IPS-NIHi7 (cell line): ENCODE data around the gene CAMTA1.
A peak's percentile ranks its signal among the peaks of the same experiment; 100 is the strongest.

Experiments used
- DNase-seq: peaks from one replicate; pipeline ENCODE4 v3.0.0; 2012; ENCODE audit warnings: mixed read lengths; ENCODE audit errors: extremely low spot score

The CAMTA1 gene

GRCh38 chr1:7281821-7282220, 496.6 kb downstream of the CAMTA1 start:
- no peak for DNase-seq

DNA sequence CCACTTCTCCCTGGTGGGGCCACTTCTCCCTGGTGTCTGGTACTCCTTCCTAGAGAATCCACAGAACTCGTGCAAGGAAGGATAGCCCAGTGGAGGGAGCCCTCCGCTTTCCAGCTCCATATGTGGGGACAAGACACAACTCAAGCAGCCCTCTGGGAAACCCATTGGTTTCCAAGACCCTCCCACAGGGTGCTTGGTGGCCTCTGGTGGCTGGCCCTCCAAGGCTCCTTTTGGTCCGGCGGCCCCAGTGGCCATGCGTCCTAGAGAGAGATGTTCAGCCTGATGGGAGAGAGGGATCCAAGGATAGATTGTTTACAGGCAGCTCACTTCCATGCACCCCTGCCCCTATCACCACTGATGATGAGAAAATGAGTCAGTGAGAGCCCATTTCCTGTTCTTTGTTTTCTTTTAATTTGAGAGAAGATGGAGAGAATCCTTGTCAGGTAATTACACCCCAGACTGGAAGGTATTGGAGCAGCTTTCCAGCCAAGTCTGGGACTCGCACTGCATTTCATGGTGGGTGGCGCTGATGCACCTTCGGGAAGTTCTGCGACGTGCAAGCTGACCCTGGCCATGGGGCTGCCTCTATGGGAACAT, 499.7 kb downstream of the CAMTA1 start:
- DNase-seq, result no peak

DNA sequence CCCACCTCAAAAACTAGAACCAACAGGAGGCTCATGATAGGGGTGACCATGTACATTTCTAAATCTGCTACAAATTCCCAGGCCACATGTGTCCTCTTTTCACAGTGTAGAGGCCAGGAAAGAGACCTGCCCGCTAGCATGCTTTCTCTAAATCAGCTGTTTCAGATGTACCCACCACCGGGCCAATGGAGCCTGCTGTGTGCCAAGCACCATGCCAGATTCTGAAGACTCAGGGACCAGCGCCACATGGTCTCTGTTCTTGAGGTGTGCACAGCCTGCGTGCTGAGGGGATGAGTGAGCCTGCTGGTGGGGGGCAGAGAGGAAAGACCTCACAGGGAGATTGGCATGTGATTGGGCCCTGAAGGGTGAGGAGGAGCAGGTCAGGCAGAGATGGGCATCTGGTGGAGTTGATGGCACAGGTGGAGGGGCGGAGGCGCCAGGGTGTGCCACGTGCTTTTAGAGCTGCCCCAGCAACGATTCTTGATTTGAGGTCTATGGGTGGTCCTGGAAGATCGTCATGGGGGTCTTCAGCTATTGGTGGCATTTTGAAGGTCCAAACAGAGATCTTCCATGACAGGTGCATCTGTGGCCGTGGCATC, 500.7 kb downstream of the CAMTA1 start:
- no peak for DNase-seq

DNA sequence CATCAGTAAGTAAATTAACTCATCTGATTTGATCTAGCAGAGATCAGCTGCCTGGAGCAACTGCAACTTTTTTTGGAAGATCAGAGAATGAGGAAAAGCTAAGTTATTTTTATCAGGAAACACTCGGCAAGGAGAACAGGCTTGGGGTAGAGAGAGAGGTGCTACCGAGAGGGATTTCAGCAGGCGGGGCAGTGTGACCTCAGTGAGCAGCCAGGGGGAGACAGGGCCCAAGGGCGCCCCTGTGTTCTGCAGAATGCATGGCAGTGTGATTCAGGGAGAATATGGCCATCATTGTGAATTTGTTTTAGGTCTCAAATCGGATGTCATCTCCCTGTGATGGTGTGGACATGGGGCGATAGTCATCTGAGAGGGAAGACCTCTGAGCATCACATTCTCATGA, 501.8 kb downstream of the CAMTA1 start:
- no peak for DNase-seq

GRCh38 chr1:7288992-7289391, 503.7 kb downstream of the CAMTA1 start:
- DNase-seq, result no peak

- DNase-seq, result no peak
These were observed 504.4 kb downstream of the CAMTA1 start for GRCh38 chr1:7289694-7290093.

DNA sequence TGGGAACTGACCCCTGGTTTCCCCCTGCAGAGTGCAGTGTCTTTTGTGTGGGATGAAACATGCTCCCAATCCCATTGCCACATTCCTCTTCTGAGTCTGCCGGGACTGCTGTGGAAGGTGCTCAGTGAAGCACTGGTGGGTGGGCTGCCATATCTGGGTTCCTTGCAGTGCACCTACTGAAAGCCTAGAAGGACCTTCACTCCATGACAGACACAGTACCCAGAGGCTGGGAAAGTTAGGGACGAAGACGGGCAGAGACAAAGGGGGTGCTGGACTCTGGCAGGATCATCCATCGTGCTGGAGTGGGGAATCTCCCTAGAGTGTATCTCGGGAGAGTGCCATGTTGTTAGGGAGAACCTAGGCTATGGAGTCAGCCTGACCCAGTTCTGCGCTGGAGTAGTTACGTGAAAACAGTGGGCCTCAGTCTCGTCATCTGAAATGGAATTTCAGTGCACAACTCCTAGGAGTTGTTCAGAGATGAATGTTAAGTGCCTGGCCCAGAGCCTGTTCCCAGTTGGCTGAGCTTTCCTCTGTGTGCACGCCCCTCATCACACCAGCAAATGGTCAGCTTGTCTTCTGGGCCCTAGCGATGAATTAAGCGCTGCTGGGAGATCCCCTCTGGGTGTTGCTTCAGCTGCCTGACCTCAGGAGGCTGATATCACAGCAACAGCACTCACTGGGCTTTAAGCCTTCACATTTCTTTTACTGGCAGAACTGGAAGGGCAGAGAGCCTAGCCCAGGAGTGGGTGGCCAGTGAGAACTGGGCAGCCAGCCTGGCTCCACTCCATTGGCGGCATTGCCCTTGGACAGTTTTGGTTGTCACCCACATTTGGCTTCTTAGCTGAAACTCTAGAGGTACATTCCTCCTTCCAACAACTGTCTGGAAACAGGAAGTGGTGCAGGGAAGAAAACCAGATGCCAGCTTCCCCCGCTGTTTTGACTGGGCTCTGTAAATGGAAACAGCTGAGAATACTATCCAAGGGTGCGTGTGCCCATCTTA, 506.0 kb downstream of the CAMTA1 start:
- DNase-seq, result no peak

- DNase-seq, result no peak
These were observed 506.9 kb downstream of the CAMTA1 start for GRCh38 chr1:7292036-7292681.

DNA sequence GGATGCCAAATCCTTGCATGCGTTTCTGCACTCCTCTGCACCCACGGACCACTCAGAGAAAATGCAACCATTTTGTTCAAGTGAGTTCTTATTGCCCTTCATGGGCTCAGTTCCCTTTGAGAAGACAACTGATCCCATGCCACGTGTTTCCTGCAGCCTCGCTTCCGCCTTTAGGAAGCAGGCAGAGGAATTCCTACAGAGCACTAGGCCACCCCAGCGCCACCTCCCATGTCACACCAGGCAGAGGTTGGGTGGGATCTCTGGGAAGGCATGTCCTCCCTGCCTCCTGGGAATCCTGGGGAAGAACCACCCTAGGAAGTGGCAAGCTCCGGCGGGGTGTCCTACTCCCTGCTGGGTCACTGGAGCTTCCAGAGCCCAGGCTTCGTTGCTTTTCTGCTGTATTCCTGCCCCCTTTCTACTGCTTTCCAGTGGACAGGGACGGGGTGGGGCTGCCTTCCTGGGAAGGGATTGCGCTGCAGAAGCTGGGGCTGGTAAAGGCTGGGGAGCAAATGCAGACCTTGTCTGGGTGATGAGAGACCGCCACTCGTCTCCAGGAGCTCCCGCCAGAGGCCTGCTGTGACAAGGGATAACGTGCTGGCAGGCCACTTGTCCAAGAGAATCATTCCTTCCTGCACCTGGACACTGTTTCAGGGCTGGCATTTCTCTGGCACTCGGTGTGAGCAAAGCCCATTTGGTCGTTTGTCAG, 507.6 kb downstream of the CAMTA1 start:
- no peak for DNase-seq

DNA sequence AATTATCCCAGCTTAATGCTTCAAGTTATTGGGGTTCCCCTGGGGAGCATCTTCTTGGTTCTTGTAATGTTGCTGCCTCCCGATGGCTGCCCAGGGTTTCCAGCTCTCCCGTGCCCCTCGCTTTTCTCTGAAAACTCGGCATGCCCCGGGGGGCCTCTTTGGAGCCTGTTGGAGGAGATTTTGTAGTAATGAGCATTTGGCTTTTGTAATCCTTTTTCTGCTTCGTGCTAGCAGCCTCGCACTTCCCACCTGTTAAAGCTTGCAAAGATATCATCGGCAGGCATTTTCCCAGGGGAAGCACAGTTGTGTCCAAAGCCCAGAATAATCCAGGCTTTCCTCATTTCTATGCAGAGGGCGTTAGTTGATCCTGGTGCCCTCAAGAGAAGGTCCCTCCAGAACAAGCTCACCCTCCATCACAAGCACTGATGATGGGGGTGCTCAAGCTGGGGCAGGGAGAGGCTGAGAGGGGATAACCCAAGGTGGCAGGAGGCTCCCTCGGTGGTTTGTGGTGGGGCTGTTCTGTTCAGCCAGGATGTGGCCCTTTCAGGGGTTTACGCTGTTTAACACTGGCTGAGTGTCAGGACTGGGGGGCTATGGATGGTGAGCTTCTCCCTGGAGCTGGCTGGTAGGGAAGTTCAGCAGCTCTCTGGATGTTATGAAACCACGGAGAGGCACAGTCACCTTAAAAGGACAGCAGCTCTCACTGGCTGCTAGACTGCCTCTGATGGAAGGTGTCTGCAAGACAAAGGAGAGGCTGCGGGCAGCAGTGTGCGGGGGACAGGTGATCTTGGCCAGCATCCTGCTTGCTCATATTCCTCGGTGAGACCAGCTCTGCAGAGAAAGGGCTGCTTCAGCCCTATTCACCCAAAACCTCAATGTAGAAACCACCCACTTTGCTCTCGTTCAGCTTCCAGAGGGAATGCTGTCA, 508.7 kb downstream of the CAMTA1 start:
- DNase-seq, result no peak

GRCh38 chr1:7294636-7295035, 509.4 kb downstream of the CAMTA1 start:
- no peak for DNase-seq

GRCh38 chr1:7295946-7296345, 510.7 kb downstream of the CAMTA1 start:
- no peak for DNase-seq

DNA sequence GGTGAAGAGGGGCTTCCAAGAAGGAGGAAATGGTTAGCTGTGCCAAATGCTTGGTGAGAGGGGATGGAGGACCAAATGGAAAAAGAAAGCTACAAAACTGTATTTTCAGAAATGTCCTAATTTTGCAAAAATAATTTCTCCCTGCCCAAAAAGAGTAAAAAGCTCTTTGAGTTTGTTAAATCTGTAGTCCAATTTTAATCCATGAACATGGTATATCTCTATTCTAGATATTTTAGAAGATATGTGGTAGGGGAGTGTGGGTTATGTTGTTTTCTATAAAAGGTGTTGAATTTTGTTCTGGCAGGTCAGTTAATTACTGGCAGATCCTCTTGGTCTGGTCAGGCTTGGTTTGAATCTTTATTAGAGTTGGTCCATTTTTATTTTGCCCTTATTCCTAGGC, 511.7 kb downstream of the CAMTA1 start:
- no peak for DNase-seq

GRCh38 chr1:7298145-7298544, 512.9 kb downstream of the CAMTA1 start:
- peak; percentile 67 for DNase-seq

GRCh38 chr1:7298749-7299151, 513.5 kb downstream of the CAMTA1 start:
- no peak for DNase-seq

- DNase-seq, result peak; percentile 78
These were observed 514.1 kb downstream of the CAMTA1 start for GRCh38 chr1:7299329-7299799.

DNA sequence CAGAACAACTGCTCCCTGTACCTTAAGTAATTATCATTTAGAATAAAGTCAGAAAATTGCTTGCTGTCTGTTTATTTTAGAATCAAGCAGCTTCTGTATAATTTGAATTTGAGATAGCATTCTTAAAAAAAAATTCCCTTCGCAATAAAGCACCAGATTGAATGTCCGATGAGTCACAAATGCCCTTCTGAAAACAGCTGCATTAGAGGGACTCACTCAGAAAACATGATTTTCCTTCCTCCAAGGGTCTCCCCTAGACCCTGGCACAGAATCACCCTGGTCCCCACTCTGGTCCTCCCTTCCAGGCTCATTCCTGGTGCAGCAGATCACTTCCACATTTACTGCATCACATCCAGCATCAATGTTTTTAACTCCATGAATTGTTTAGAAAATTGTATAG, 514.7 kb downstream of the CAMTA1 start:
- no peak for DNase-seq

DNA sequence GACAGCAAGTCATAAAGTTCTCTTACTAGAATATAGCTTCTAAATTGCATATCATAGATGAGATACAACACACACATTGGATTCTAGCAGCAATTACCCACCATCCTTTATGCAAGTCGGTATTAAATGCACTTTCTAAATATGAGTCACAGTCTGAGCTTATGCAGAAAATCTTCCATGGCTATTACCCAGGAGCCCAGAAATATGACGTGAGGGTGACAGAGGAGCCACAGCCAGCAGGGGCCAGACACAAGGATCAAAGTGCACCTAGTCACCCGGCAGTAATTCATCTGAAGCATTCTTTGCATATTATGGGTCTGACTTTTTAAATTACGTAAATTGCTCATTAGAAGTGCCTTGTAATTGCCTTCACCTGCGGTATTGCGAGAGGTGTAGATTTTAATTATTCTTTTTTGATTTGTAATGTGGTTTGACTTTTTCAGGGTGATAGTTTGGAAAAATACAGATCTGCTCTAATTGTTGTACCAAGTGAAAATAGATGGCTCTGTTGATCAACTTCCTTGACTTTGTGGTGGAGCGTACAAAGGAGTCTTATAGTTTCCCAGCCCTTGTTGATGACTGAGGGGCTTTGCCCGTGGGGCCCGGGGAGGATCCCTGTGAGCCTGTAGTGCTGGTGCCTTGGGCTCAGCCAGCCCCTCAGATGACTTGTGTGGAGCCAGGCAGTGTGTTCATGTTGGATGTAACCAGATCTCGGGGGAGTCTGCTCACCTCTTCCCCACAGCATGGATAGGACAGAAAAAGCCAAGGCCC, 515.8 kb downstream of the CAMTA1 start:
- DNase-seq, result no peak

DNA sequence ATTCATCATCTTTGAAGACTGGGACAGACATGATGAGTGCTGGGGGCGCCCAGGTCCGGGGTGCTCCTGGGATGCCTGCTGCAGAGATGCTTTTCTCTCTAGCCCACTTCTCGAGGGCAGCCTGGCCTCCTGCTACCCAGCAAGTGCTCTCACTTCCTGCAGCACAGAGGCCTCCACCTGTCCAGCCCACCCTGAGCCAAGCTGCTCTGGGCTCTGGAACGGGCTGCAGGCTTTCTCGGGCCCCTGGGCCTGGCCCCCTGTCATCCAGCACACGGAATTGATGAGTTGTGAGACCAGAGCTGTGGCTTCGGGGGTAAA, 516.4 kb downstream of the CAMTA1 start:
- no peak for DNase-seq

GRCh38 chr1:7302126-7302525, 516.9 kb downstream of the CAMTA1 start:
- no peak for DNase-seq
